ENCODE data around the gene CD79B. TPM values are rescaled to one million over a fixed set of nuclear protein-coding genes. Genes with fewer than 3 reads are reported as not detected.

The CD79B gene
- total and polyA plus RNA-seq, 3 donors from 2014 or later, result 0.62 to 4.3 (median 0.87) TPM

DNA sequence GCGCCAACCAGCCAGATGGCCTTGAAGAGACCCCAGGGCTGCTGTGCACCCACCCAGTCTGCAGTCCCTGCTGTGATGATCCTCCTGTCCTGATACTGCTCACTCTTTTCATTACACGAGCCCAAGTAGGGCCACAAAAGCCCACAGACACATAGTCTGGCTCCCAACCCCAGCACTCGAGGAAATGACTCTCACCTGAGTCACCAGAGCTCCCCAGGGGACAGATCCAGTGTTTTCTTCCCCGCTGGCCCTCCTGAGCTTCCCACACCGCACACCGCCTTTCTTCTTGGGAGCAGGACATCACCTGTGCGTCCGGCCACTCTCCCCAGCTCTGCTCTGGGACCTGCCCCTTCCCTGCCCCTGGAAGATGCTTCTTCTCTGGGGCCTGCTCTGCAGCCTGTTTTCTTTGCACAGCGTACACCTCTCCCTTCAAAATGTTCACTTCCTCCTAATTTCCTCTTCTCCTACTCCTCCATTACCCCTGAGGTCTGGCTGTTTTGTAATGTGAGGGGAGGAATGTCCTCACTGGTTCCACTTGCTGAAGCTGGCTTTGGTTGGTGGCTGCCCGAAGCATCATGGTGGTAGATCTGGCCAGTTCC, 42.6 kb upstream of the CD79B start:
- 86% methylated on average over 10 of the region's 10 CpGs for WGBS, 2 donors
- H3K4me1 ChIP-seq, result no peaks in the 10 kb centered on the region
- no peak for DNase-seq
- TF ChIP-seq, protein P1, sequence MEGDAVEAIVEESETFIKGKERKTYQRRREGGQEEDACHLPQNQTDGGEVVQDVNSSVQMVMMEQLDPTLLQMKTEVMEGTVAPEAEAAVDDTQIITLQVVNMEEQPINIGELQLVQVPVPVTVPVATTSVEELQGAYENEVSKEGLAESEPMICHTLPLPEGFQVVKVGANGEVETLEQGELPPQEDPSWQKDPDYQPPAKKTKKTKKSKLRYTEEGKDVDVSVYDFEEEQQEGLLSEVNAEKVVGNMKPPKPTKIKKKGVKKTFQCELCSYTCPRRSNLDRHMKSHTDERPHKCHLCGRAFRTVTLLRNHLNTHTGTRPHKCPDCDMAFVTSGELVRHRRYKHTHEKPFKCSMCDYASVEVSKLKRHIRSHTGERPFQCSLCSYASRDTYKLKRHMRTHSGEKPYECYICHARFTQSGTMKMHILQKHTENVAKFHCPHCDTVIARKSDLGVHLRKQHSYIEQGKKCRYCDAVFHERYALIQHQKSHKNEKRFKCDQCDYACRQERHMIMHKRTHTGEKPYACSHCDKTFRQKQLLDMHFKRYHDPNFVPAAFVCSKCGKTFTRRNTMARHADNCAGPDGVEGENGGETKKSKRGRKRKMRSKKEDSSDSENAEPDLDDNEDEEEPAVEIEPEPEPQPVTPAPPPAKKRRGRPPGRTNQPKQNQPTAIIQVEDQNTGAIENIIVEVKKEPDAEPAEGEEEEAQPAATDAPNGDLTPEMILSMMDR (IDR thresholded peaks at IDR 0.05), result no peak
- no peak for TF ChIP-seq POLR2A (IDR thresholded peaks at IDR 0.05)
- no peaks in the 10 kb centered on the region for H3K9me3 ChIP-seq
- H3K36me3 ChIP-seq (ENCODE audit: low read depth, missing control alignments), result no peaks in the 10 kb centered on the region
- H3K27ac ChIP-seq, result no peak overlapping the region
- no peak overlapping the region for H3K4me3 ChIP-seq
- intact Hi-C loops (cut with DNase I; ENCODE audit: low total_unique reads), result no loop called here
- H3K27me3 ChIP-seq, result no peaks in the 10 kb centered on the region

DNA sequence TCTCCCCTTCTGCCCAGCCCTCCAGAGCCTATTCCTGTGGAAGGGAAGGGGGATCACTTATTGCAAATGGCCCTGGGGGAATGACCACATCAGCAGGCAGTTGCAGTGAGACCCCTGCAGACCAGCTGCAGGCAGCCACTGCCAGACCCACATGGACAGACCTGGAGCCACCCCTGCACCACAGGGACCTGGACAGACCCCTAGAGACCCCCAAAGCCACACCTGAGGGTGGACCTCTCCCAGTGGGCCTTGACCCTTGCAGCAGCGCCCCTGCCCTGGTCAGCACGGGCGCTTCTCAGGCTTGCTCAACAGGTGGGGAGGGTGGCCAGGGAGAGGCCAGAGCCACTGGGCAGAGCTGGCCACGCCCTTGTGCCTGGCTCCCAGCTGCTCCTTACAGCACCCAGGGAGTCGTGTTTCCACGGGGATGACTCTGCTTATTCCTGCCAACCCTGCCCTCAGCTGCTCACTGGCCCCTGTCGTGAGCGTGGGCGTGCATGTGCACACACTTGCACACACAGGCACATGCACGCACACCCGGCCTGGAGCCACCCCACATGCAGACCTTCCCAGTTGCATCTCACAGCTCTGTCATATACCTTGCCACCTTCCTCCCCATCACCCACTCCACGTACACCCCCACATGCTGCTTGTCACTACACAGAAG, 41.9 kb upstream of the CD79B start:
- DNase-seq, result no peak
- intact Hi-C loops (cut with DNase I; ENCODE audit: low total_unique reads), result no loop called here
- no peaks in the 10 kb centered on the region for H3K4me1 ChIP-seq
- H3K27ac ChIP-seq, result no peak overlapping the region
- no peaks in the 10 kb centered on the region for H3K9me3 ChIP-seq
- no peak overlapping the region for H3K4me3 ChIP-seq
- TF ChIP-seq, protein P1 (IDR thresholded peaks at IDR 0.05), result no peak
- TF ChIP-seq POLR2A (IDR thresholded peaks at IDR 0.05), result no peak
- H3K27me3 ChIP-seq, result no peaks in the 10 kb centered on the region
- 83 to 86% methylated on average over 5 to 9 of the region's 12 CpGs for WGBS, 2 donors
- no peaks in the 10 kb centered on the region for H3K36me3 ChIP-seq (ENCODE audit: low read depth, missing control alignments)

DNA sequence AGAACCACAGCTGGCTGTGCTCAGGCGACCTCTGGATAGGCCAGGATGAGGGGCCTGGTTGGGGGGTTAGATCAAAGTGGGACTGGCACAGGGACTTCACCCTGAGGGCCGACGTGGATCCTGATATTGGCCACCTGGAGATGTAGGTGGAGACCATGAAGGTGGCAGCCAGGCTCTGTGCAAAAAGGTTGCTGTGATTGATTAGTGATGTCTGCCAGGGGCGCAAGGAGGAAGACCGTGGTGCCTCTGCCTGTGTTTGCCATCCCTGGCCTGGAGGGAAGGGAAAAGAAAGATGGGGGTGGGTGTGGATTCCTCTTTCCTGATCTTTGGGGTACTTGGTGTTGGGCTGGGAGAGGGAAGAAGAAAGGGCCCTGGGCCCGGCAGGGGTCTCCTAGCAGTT, 41.1 kb upstream of the CD79B start:
- no peak for DNase-seq
- TF ChIP-seq, protein P1 (IDR thresholded peaks at IDR 0.05), result no peak
- TF ChIP-seq POLR2A (IDR thresholded peaks at IDR 0.05), result no peak
- H3K4me1 ChIP-seq, result no peaks in the 10 kb centered on the region

DNA sequence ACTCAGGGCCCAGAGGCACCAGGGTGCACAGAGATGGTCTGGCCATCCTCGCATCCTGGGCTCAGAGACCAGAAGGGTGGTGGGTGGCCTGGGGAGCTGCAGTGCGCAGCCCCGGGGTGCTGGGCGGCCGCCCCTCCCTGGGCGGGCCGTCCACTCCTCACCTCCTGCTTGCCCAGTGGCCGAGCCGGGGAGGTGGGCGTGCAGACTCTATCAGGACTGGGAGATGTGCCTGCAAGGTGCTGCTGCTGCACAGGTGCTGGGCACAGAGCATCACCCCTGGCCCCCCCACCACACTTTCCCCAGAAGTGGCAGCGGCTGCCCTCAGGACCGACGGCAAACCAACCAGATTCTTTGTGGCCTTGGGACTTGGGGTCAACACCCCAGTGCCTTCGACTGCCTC, 40.7 kb upstream of the CD79B start, which contains the start of gene SCN4A:
TSS of gene SCN4A (minus strand) at position 123 of the 400 bp plus-strand sequence. CDS start at position 46, 77 bp downstream.
- H3K27me3 ChIP-seq, result no peaks in the 10 kb centered on the region
- H3K9me3 ChIP-seq, result no peaks in the 10 kb centered on the region
- TF ChIP-seq, protein P1 (IDR thresholded peaks at IDR 0.05), result no peak
- TF ChIP-seq POLR2A (IDR thresholded peaks at IDR 0.05), result no peak
- no peak for DNase-seq
- H3K4me1 ChIP-seq, result no peaks in the 10 kb centered on the region
- no peaks in the 10 kb centered on the region for H3K36me3 ChIP-seq (ENCODE audit: low read depth, missing control alignments)
- H3K4me3 ChIP-seq, result no peak within 1 kb of the TSS
- WGBS, 2 donors, result 92 to 94% methylated on average over 8 to 12 of the region's 14 CpGs
- no peak within 1 kb of the TSS for H3K27ac ChIP-seq
- intact Hi-C loops (cut with DNase I; ENCODE audit: low total_unique reads), result no loop called here

More for the DNA sequence above, 41.1 kb upstream of the CD79B start:
- H3K27ac ChIP-seq, result no peak overlapping the region
- no peaks in the 10 kb centered on the region for H3K27me3 ChIP-seq
- H3K4me3 ChIP-seq, result no peak overlapping the region
- 88 to 89% methylated on average over 4 to 6 of the region's 6 CpGs for WGBS, 2 donors
- intact Hi-C loops (cut with DNase I; ENCODE audit: low total_unique reads), result no loop called here
- no peaks in the 10 kb centered on the region for H3K9me3 ChIP-seq
- no peaks in the 10 kb centered on the region for H3K36me3 ChIP-seq (ENCODE audit: low read depth, missing control alignments)

Measured in testis (tissue), 3 donors.